ENCODE measurements around the gene CNTN2.

CNTN2 gene

DNA sequence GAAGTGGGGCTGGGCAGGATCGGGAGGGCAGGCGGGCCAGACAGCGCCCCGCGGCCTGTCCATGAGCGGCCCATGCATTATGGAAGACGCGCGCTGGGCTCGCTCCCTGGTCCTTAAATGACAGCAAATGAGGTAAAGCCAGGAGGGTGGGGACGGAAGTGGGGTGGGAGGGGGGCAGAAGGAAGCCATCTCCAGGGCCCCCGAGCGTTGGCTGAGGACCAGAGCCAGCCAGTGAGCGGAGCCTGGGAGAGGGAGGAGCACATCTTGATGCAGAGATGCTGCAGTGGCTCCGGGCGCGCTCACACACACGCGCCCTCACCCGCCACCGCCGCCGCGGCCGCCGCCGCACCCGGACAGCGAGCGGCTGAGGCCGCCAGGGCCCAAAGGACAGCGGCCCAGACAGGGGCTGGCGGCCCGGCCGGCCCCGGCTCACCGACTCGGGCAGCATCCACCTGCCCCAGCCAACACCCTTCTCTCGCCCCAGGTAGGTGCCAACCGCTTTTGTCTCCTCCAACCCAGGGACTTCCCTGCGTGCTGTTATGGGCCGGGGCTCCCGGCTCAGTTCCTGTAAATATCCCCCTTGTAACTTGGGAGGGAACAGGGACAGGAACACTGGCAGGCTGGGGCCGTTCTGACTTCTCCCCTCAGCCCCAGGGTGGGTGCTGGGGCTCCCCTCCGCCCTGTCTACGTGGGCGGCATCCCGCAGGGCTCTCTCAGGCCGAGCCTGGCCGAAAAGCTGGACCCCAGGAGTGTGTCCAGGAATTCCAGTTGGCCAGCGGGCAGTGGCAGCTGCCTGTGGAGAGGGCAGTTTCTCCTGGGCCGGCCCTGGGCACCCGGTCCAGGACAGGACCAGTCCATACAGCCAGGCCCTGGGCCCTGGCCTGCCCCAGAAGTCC is at the start of gene CNTN2:
TSS of gene CNTN2 (plus strand) at position 302 of the 896 bp plus-strand sequence. CDS start 9,974 bp downstream, outside the sequence.
- no peak for DNase-seq (ENCODE audit: low read depth in 2 of 2, low spot score in 1 of 2)

DNA sequence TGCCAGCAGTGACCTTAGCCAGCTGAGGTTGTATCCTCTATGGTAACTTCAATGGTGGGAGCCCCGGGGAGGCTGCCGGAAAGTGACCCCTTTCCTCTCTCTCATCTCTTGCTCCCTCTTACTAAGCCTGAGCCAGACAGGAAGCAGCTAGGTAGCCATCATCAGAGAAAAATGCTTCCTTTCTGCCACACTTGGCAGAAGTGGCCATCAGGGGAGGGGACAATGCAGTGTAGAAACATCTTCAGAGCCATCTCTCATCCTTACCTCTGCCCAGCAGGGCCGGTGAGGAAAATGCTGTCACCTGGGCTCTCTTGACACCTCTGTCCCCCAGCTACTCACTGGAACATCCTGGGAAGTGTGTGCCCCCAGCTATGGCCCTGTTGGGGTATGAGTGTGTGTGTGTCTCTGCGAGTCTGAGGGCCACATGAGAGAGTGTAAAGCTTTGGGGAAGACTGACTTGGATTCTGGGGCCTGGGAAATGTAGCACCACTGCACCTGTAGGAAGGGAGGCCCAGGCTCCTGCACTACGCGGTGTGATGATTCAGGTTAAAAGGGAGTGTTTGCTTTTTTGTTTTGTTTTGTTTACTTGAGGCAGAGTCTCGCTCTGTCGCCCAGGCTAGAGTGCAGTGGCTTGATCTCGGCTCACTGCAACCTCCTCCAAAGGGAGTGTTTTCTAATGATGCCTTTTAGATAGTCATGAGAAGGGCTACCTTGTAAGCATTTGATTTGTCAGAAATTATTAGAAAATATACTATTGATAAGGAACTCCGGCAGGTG is 48.7 kb upstream of the CNTN2 start:
- DNase-seq (ENCODE audit: low read depth in 2 of 2, low spot score in 1 of 2): no peak

- DNase-seq (ENCODE audit: low read depth in 2 of 2, low spot score in 1 of 2): no peak
These were observed 46.0 kb upstream of the CNTN2 start for GRCh38 chr1:204996981-204997380.

GRCh38 chr1:204997591-204998355 is 45.2 kb upstream of the CNTN2 start:
- DNase-seq (ENCODE audit: low read depth in 2 of 2, low spot score in 1 of 2): no peak

- no peak for DNase-seq (ENCODE audit: low read depth in 2 of 2, low spot score in 1 of 2)
These were observed 41.9 kb upstream of the CNTN2 start for GRCh38 chr1:205001162-205001561.

- DNase-seq (ENCODE audit: low read depth in 2 of 2, low spot score in 1 of 2): no peak
These were observed 40.3 kb upstream of the CNTN2 start for GRCh38 chr1:205002705-205003104.

DNA sequence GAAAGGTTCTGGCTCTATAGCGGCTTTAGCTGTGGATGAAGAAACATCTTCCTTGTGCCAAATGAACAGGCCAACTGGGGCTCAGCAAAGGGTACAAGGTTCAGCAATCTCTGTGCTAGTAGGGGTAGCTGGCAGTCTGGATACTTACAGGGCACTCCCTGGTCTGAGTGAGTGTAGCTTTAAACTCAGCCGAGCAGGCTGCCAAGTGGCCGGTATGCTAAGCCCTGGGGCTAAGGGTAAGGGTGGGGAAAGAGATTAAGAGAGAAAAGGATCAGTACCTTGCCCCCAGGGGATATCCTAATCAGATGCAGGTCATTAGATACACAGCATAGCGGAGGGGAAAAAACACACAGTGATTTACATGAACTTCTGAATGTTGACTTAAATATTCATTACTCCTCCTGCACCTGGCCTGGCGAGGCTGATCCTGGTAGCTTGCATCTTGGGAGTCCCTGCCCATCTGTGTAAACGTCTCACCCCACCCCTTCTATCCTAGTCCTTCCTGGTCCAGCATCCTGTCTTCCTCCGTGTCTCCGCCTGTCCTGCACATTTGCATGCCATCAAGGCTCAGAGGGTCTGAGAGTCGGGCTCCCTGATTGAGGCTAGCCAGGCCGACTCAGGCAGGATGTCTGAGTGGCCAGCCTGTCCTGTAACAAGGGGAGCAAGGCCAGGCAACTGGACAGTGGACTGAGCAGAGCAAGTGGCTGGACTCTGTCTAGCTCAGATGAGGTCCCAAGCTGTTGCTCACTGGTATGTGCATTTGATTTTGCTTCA is 39.5 kb upstream of the CNTN2 start:
- no peak for DNase-seq (ENCODE audit: low read depth in 2 of 2, low spot score in 1 of 2)

GRCh38 chr1:205004351-205004750 is 38.7 kb upstream of the CNTN2 start:
- DNase-seq (ENCODE audit: low read depth in 2 of 2, low spot score in 1 of 2): no peak

DNA sequence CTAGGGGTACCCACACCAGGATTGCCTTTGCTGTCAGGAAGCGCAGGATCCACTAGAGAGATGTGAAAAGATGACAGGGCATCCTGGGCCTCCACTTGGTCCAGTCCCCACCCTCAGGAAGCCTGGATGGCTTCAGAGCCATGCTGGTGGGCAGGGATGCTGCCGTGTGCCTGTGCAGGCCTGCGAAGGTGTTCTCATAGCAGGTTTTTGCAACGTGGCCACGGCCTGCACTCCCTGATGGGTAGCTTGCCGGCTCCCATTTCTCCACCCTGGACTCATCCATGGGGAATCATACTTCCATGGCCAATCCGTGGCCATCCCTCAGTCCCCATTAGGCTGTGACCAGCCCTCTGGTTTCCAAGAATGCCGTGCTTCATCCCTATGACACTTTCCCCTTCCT is 34.1 kb upstream of the CNTN2 start:
- no peak for DNase-seq (ENCODE audit: low read depth in 2 of 2, low spot score in 1 of 2)

- DNase-seq (ENCODE audit: low read depth in 2 of 2, low spot score in 1 of 2): no peak
These were observed 33.3 kb upstream of the CNTN2 start for GRCh38 chr1:205009670-205010069.

GRCh38 chr1:205012391-205013140 is 30.4 kb upstream of the CNTN2 start:
- DNase-seq (ENCODE audit: low read depth in 2 of 2, low spot score in 1 of 2): no peak

DNA sequence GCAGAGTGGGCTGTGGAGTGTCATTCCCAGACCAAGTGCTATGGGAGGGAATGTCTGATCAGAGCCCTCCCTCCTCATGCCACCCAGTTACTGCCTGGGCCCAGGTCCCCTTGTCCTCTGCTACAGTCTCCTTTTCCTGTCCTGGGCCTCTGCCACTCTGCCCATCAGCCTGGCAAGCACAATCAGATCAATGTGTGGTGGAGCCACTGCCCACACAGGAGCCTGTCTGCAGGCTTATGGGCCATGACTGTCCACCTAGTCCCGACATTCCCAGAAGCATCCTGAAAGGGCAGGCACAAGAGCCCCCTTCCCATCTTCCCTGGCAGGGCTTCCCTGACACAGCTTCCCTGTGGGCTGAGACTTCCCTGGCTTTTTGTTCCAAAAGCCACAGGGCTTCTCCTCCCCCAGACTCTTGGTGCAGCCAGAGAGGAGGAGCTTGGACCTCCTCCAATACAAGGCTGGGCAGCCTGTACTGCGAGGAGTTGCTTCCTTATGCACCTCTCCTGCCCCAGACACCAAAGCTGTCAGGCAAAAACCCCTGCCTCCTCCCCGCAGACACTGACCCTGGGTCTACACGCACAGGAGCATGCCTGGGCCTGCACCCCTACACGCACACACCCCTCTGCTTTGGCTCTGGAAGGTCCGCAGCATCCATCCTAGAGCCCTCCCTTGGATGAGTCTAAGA is 29.2 kb upstream of the CNTN2 start:
- DNase-seq (ENCODE audit: low read depth in 2 of 2, low spot score in 1 of 2): no peak

DNA sequence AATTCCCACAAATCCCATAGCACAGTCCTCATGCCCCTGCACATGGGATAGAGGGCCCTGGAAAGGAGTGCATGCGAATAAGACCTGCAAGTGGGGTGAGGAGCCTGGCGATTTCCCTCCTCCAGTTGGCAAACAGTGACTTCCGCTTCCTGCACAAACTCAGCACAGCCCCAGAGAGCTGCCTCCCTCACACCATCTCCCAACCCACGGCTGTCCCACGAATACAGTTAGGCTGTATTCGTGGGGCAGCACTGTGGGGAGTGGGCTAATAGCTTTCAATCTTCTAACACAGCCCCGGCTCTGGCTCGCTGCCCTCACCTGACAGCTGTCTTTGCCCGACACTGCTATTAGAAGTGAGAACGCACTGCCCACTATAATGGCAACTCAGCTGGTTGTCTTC is 28.2 kb upstream of the CNTN2 start:
- no peak for DNase-seq (ENCODE audit: low read depth in 2 of 2, low spot score in 1 of 2)

DNA sequence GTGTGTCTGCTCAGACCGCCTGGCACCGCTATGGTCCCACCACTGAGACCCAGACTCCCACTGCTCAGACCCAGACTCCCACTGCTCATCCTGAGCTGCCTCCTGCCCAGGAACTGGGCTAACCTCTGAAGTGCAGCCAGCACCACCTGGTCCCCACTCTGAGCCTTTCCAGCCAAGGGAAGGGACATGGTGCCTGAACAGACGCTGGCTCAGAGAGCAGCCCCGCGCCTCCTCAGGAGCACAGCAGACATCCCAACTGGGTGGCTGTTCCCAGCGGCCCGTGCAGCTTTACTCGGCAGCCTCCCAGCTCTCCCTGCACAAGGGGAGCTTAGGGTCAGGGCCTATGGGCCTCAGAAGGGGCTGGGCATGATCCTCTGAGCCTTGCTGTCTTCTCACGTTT is 27.8 kb upstream of the CNTN2 start:
- DNase-seq (ENCODE audit: low read depth in 2 of 2, low spot score in 1 of 2): no peak

DNA sequence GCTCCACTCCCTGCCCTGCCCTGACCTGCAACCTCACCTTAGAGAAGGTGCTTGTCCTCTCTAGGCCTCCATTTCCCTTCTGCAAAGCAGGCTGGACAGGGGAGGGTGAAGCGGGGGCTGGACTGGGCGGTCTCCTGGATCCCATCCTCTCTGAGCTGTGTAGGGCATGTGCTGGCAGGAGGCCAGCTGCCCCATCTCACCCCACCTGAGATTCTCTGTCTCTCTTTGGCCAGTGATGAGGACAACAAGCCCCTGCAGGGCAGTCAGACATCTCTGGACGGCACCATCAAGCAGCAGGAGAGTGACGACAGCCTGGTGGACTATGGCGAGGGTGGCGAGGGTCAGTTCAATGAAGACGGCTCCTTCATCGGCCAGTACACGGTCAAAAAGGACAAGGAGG is 26.9 kb upstream of the CNTN2 start:
- DNase-seq (ENCODE audit: low read depth in 2 of 2, low spot score in 1 of 2): no peak

DNA sequence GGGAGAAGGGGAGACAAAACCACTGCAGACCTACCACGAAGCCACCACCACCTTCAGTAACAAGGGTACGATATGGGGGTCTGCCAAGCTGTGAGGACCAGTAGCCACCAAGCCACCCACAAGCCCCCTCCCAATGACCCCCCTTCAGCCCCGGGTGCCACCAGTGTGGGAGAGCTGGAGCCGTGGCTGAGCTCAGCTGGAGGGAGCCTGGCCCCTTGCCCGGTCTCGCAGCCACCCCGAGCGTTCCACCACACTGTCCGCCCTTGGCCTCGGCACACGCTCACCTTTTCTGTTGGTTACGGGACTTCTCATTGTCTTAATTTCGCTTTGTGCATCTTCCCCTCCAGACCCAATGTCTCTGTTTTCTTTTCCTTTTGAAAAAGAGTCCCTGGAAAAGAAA is 26.4 kb upstream of the CNTN2 start:
- DNase-seq (ENCODE audit: low read depth in 2 of 2, low spot score in 1 of 2): no peak

GRCh38 chr1:205017001-205017400 is 26.0 kb upstream of the CNTN2 start:
- DNase-seq (ENCODE audit: low read depth in 2 of 2, low spot score in 1 of 2): no peak

DNA sequence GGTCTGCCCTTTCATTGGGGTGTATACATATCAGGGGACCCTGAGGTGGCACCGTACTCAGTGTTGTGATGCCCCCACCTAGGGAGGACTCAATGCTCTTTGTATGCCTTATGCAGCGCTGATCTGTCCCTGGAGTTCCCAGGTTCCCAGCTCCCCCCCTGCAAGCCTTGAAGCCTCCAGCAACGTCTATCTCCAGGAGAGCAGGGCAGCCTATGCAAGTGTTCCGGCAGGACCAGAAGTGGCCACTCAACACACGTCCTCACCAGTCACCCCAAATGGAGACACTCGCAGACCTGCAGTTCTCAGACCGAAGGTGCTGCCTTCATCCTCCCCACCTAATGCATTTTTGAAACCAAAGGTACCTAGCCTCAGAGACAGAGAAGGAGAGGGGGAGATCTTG is 25.2 kb upstream of the CNTN2 start:
- DNase-seq (ENCODE audit: low read depth in 2 of 2, low spot score in 1 of 2): no peak

DNA sequence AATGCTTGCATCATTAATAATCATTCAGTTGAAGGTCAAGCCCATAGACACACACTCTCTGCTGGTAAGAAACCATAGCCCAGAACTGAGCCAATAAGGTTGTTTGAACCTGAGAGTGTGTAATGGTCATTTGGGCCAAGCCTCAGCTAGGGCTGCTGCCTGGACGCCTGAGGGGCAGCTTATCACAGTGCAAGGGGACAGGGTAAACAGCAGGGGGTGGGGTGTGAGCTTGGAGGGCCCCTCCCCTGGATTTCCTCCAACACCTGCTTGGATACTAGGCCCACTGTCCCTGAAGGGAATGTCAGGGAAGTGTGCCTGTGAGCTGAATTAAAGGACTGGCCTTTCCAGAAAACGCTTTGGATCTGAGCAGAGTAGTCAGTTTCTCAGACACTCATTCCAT is 24.6 kb upstream of the CNTN2 start:
- DNase-seq (ENCODE audit: low read depth in 2 of 2, low spot score in 1 of 2): no peak

- no peak for DNase-seq (ENCODE audit: low read depth in 2 of 2, low spot score in 1 of 2)
These were observed 22.5 kb upstream of the CNTN2 start for GRCh38 chr1:205020466-205020865.

Data from stimulated activated CD8-positive, alpha-beta memory T cell treated with anti-CD3 and anti-CD28 coated beads, Interleukin-4, amount 100 ng/mL, for 1 hour (primary cell).